ENCODE results near the gene ISLR2.

The ISLR2 gene

DNA sequence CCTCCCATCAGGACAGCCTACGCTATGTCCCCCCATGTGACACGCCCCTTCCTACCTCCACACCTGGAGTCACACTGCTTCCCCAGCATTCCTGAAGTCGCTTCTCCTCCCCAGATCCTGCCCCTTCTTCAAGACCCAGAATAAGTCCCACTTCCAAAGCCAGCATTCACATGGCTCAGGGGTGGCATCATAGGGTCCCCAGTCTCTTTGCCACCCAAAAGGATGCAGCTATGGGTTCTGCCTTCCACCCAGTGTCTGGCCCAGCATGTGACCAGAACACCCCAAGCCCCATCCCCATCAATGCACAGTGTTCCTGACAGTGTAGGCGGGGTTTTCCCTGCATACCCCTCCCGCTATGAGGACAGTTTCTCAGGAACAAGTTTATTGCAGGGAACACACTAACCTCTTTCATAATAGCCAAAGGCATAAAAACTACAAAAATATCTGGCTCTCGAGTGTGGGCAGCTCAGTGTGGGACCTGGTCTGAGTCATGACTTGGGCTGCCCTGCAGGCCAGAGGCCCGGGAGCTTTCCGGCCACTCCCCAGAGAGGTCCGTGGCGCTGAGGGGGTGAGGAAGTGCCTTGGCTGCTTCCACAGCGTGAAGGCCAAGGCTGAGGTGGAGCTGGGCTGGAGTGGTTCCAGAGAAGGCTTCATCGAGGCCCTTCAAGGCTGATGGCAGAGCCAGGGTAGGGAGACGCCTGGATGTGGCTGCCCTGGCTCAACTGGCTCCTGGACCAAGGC is 48.9 kb downstream of the ISLR2 start:
- peak; percentile 89 for DNase-seq

GRCh38 chr15:74179983-74180880 is 49.8 kb downstream of the ISLR2 start:
- peak; percentile 78 for DNase-seq

- no peak for DNase-seq
Measured at GRCh38 chr15:74180881-74181602, 50.7 kb downstream of the ISLR2 start.

DNA sequence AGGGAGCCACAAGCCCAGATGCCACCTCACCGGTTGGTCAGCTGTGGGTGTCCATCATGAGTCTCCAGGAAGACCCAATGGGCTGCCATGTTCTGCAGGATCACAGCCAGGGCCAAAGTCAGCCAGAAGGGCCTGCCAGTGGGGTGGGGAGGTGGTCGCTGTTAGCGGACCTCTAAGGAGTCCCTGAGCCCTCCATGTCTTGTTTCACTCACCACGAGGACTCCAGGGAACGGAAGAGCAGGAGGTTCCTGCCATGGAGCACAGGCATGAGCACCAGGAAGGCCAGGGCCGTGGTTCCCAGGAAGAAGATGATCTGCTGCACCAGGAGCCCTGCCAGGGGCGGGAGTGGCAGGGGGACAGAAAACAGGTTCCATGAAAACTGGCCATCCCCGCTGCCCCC is 51.7 kb downstream of the ISLR2 start:
- DNase-seq = no peak

DNA sequence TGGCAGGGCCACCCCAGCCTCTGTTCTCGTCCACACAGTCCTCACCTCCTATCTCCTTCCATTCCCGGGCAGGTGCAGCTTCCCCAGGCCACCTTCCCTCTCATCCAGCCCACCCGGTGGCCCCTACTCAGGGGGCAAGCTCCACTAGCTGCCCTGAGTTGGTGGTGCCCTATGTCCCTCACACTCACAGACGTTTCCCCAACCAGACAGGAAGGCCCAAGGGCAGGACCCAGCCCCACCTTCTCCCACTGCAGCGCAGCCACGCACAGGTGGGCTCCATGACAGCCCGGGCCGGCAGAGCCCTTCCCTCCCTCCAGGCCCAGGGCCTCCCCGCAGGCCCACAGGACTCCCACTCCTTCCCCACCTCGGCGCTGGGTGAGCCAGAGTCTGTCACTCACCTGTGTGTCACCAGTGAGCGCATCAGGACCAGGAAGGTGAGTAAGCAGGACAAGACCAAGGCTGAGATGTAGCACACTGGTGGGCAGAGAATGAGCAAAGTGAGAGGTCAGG is 54.3 kb downstream of the ISLR2 start:
- DNase-seq = no peak

GRCh38 chr15:74185710-74186348 is 55.4 kb downstream of the ISLR2 start:
- no peak for DNase-seq

Data from fibroblast of upper back skin (primary cell).